ENCODE measurements around the gene TIMP2.

TIMP2 gene

GRCh38 chr17:78919861-78920450, 5.2 kb downstream of the TIMP2 start:
- Histone ChIP-seq H3K4me1 (peaks cover 0 to 86% (median 71%) of the 10 kb centered on the region in 4 donors), H3K4me3 (no peak overlapping the region), H3K27me3 (no peaks in the 10 kb centered on the region), H3K9me3 (no peaks in the 10 kb centered on the region), H3K36me3 (no peaks in the 10 kb centered on the region), H3K27ac (peak overlapping the region in 1 of 2 donors; percentile 96)
- no peak for TF ChIP-seq CTCF (IDR thresholded peaks at IDR 0.05)
- DNase-seq: no peak
- intact Hi-C loops (cut with DNase I; ENCODE audit: low total_unique reads): loop anchor here (5.0 kb wide), 2 partner anchors 38 to 52 kb away; no protein-coding TSS in a partner anchor

- Histone ChIP-seq H3K4me3 (no peak overlapping the region), H3K27me3 (no peaks in the 10 kb centered on the region), H3K27ac (peak overlapping the region; percentile 6 to 51), H3K36me3 (no peaks in the 10 kb centered on the region), H3K4me1 (peaks cover 0 to 94% (median 74%) of the 10 kb centered on the region in 4 donors), H3K9me3 (no peaks in the 10 kb centered on the region)
- no peak for DNase-seq
- TF ChIP-seq CTCF (IDR thresholded peaks at IDR 0.05): no peak
- intact Hi-C loops (cut with DNase I; ENCODE audit: low total_unique reads): no loop called here
Observed at GRCh38 chr17:78918979-78919378, 6.2 kb downstream of the TIMP2 start.

- intact Hi-C loops (cut with DNase I; ENCODE audit: low total_unique reads): no loop called here
- DNase-seq: no peak
- no peak for TF ChIP-seq CTCF (IDR thresholded peaks at IDR 0.05)
- Histone ChIP-seq H3K9me3 (no peaks in the 10 kb centered on the region), H3K4me3 (no peak overlapping the region), H3K36me3 (no peaks in the 10 kb centered on the region), H3K27ac (peak overlapping the region; percentile 6 to 51), H3K27me3 (no peaks in the 10 kb centered on the region), H3K4me1 (peaks cover 0 to 96% (median 63%) of the 10 kb centered on the region in 4 donors)
Observed at GRCh38 chr17:78917451-78918275, 7.5 kb downstream of the TIMP2 start.

- no peak for TF ChIP-seq CTCF (IDR thresholded peaks at IDR 0.05)
- Histone ChIP-seq H3K4me3 (no peak overlapping the region), H3K4me1 (peaks cover 0 to 96% (median 50%) of the 10 kb centered on the region in 4 donors), H3K27me3 (no peaks in the 10 kb centered on the region), H3K9me3 (no peaks in the 10 kb centered on the region), H3K36me3 (no peaks in the 10 kb centered on the region), H3K27ac (peak overlapping the region; percentile 61 to 68)
- intact Hi-C loops (cut with DNase I; ENCODE audit: low total_unique reads): no loop called here
- DNase-seq: peak; percentile 74 to 77
Observed at GRCh38 chr17:78915872-78916632, 9.1 kb downstream of the TIMP2 start.

GRCh38 chr17:78913115-78913514, 12.1 kb downstream of the TIMP2 start:
- Histone ChIP-seq H3K4me3 (no peak overlapping the region), H3K27ac (peak overlapping the region in 1 of 2 donors; percentile 13), H3K9me3 (no peaks in the 10 kb centered on the region), H3K27me3 (no peaks in the 10 kb centered on the region), H3K4me1 (peaks cover 0 to 94% (median 44%) of the 10 kb centered on the region in 4 donors), H3K36me3 (no peaks in the 10 kb centered on the region)
- DNase-seq: no peak
- intact Hi-C loops (cut with DNase I; ENCODE audit: low total_unique reads): no loop called here
- no peak for TF ChIP-seq CTCF (IDR thresholded peaks at IDR 0.05)
